Measurements from ENCODE around the gene CLEC4G.

Gene CLEC4G

DNA sequence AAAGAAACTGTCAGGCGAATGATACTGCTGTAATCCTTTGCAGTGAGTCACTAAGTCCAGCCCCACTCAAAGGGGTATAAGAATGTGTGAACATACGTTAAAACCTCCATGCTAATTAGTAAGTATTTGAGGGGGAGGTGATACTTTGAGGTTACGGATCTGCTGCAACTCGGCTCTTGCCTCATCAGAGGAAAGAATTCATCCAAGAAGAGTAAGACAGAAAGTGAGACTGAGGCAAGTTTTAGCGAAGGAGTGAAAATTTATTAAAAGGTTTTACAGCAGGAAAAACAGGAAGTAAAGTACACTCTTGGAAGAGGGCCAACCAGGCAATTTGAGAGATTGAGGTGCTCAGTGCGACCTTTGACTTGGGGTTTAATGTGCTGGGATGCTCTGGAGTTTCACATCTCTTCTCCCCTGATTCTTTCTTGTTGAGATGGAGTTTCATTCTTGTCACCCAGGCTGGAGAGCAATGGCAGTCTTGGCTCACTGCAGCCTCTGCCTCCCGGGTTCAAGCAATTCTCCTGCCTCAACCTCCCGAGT is 40.9 kb upstream of the CLEC4G start:
- no peak for ATAC-seq
- TF ChIP-seq BACH2 (CRISPR knock-in tag; IDR thresholded peaks at IDR 0.05; ENCODE audit: borderline replicate concordance) (no peak), ZNF70 (CRISPR knock-in tag; IDR thresholded peaks at IDR 0.05) (no peak), ARNTL (CRISPR knock-in tag; IDR thresholded peaks at IDR 0.05; ENCODE audit: borderline replicate concordance, low read depth) (no peak), CSDC2 (CRISPR knock-in tag; IDR thresholded peaks at IDR 0.05) (no peak), ZFP30 (CRISPR knock-in tag; IDR thresholded peaks at IDR 0.05) (no peak), ZC3H10 (CRISPR knock-in tag; IDR thresholded peaks at IDR 0.05) (no peak), ESRRG (CRISPR knock-in tag; IDR thresholded peaks at IDR 0.05) (no peak), ZFP3 (CRISPR knock-in tag; IDR thresholded peaks at IDR 0.05) (no peak), ZNF565 (CRISPR knock-in tag; conservative IDR thresholded peaks at IDR 0.05; ENCODE audit: low read depth) (no peak), RARB (CRISPR knock-in tag; IDR thresholded peaks at IDR 0.05) (no peak), GLIS3 (CRISPR knock-in tag; IDR thresholded peaks at IDR 0.05) (no peak), TOX (CRISPR knock-in tag; IDR thresholded peaks at IDR 0.05; ENCODE audit: borderline replicate concordance) (no peak)
- TF ChIP-seq, protein P1, sequence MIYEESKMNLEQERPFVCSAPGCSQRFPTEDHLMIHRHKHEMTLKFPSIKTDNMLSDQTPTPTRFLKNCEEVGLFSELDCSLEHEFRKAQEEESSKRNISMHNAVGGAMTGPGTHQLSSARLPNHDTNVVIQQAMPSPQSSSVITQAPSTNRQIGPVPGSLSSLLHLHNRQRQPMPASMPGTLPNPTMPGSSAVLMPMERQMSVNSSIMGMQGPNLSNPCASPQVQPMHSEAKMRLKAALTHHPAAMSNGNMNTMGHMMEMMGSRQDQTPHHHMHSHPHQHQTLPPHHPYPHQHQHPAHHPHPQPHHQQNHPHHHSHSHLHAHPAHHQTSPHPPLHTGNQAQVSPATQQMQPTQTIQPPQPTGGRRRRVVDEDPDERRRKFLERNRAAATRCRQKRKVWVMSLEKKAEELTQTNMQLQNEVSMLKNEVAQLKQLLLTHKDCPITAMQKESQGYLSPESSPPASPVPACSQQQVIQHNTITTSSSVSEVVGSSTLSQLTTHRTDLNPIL (CRISPR knock-in tag; IDR thresholded peaks at IDR 0.05; ENCODE audit: low read depth): no peak
- TF ChIP-seq, protein P2, sequence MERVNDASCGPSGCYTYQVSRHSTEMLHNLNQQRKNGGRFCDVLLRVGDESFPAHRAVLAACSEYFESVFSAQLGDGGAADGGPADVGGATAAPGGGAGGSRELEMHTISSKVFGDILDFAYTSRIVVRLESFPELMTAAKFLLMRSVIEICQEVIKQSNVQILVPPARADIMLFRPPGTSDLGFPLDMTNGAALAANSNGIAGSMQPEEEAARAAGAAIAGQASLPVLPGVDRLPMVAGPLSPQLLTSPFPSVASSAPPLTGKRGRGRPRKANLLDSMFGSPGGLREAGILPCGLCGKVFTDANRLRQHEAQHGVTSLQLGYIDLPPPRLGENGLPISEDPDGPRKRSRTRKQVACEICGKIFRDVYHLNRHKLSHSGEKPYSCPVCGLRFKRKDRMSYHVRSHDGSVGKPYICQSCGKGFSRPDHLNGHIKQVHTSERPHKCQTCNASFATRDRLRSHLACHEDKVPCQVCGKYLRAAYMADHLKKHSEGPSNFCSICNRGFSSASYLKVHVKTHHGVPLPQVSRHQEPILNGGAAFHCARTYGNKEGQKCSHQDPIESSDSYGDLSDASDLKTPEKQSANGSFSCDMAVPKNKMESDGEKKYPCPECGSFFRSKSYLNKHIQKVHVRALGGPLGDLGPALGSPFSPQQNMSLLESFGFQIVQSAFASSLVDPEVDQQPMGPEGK (CRISPR knock-in tag; IDR thresholded peaks at IDR 0.05; ENCODE audit: borderline replicate concordance): no peak
- TF ChIP-seq, protein P3, sequence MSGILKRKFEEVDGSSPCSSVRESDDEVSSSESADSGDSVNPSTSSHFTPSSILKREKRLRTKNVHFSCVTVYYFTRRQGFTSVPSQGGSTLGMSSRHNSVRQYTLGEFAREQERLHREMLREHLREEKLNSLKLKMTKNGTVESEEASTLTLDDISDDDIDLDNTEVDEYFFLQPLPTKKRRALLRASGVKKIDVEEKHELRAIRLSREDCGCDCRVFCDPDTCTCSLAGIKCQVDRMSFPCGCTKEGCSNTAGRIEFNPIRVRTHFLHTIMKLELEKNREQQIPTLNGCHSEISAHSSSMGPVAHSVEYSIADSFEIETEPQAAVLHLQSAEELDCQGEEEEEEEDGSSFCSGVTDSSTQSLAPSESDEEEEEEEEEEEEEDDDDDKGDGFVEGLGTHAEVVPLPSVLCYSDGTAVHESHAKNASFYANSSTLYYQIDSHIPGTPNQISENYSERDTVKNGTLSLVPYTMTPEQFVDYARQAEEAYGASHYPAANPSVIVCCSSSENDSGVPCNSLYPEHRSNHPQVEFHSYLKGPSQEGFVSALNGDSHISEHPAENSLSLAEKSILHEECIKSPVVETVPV (CRISPR knock-in tag; IDR thresholded peaks at IDR 0.05): no peak

DNA sequence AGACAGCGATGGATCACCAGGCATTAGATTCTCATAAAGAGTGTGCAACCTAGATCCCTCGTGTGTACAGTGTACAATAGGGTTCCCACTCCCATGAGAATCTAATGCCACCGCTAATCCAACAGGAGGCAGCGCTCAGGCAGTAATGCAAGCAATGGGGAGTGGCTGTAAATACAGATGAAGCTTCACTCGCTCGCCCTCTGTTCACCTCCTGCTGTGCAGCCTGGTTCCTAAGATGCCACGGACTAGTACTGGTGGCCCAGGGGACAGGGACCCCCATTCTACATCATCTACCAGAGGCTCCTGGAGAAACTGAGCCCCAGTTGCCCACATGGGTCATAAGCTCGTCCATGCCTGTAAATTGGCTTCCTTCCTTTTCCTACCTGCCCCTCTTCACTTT is 39.2 kb upstream of the CLEC4G start:
- no peak for ATAC-seq
- TF ChIP-seq ZFP3 (CRISPR knock-in tag; IDR thresholded peaks at IDR 0.05) (no peak), BACH2 (CRISPR knock-in tag; IDR thresholded peaks at IDR 0.05; ENCODE audit: borderline replicate concordance) (no peak), ZNF565 (CRISPR knock-in tag; conservative IDR thresholded peaks at IDR 0.05; ENCODE audit: low read depth) (no peak), ZC3H10 (CRISPR knock-in tag; IDR thresholded peaks at IDR 0.05) (no peak), ISL1 (CRISPR knock-in tag; IDR thresholded peaks at IDR 0.05) (no peak), ARNTL (CRISPR knock-in tag; IDR thresholded peaks at IDR 0.05; ENCODE audit: borderline replicate concordance, low read depth) (no peak), PPARA (CRISPR knock-in tag; IDR thresholded peaks at IDR 0.05; ENCODE audit: borderline replicate concordance) (no peak), ESRRG (CRISPR knock-in tag; IDR thresholded peaks at IDR 0.05) (no peak), ZFP30 (CRISPR knock-in tag; IDR thresholded peaks at IDR 0.05) (no peak)
- TF ChIP-seq, protein P4, sequence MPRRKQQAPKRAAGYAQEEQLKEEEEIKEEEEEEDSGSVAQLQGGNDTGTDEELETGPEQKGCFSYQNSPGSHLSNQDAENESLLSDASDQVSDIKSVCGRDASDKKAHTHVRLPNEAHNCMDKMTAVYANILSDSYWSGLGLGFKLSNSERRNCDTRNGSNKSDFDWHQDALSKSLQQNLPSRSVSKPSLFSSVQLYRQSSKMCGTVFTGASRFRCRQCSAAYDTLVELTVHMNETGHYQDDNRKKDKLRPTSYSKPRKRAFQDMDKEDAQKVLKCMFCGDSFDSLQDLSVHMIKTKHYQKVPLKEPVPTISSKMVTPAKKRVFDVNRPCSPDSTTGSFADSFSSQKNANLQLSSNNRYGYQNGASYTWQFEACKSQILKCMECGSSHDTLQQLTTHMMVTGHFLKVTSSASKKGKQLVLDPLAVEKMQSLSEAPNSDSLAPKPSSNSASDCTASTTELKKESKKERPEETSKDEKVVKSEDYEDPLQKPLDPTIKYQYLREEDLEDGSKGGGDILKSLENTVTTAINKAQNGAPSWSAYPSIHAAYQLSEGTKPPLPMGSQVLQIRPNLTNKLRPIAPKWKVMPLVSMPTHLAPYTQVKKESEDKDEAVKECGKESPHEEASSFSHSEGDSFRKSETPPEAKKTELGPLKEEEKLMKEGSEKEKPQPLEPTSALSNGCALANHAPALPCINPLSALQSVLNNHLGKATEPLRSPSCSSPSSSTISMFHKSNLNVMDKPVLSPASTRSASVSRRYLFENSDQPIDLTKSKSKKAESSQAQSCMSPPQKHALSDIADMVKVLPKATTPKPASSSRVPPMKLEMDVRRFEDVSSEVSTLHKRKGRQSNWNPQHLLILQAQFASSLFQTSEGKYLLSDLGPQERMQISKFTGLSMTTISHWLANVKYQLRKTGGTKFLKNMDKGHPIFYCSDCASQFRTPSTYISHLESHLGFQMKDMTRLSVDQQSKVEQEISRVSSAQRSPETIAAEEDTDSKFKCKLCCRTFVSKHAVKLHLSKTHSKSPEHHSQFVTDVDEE (CRISPR knock-in tag; IDR thresholded peaks at IDR 0.05): no peak
- TF ChIP-seq, protein P2 (CRISPR knock-in tag; IDR thresholded peaks at IDR 0.05; ENCODE audit: borderline replicate concordance): no peak
- TF ChIP-seq, protein P5, sequence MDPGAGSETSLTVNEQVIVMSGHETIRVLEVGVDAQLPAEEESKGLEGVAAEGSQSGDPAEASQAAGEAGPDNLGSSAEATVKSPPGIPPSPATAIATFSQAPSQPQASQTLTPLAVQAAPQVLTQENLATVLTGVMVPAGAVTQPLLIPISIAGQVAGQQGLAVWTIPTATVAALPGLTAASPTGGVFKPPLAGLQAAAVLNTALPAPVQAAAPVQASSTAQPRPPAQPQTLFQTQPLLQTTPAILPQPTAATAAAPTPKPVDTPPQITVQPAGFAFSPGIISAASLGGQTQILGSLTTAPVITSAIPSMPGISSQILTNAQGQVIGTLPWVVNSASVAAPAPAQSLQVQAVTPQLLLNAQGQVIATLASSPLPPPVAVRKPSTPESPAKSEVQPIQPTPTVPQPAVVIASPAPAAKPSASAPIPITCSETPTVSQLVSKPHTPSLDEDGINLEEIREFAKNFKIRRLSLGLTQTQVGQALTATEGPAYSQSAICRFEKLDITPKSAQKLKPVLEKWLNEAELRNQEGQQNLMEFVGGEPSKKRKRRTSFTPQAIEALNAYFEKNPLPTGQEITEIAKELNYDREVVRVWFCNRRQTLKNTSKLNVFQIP (CRISPR knock-in tag; IDR thresholded peaks at IDR 0.05; ENCODE audit: borderline replicate concordance, low read depth): no peak
